IMR-90 (cell line): Measurements from ENCODE around the gene ASB11. TPM values are rescaled to one million over a fixed set of nuclear protein-coding genes. Genes with fewer than 3 reads are reported as not detected.

Experiments used
- ATAC-seq: fragments of 200-7000 bp; cut with Tn5 transposase; 2 replicates; pipeline ENCODE4 v1.9.1; 2020; ENCODE audit warnings: low read depth, mild to moderate bottlenecking, moderate library complexity
- BruUV-seq: library from RNA; stranded (reverse); fragments of 400-500 nt; replicated peaks from 2 replicates; lab custom pipeline; 2021; lab: Mats Ljungman, UMichigan
- CTCF ChIA-PET: fragments of 300-600 bp; formaldehyde crosslinking; extraction: SDS; loops from one replicate; lab custom pipeline; 2021; ENCODE audit warnings: antibody characterized with exemption; lab: Yijun Ruan, JAX
- POLR2A ChIA-PET: fragments of 300-600 bp; sonication (Branson Sonifier 250); formaldehyde crosslinking; loops from one replicate; lab custom pipeline; 2022; ENCODE audit warnings: antibody characterized with exemption; ENCODE audit not compliant: unreplicated experiment; lab: Charles Lee
- DNase-seq: peaks from one replicate; pipeline ENCODE4 v3.0.0; 2013
- H2AFZ ChIP-seq: replicated peaks from 2 replicates; pipeline ENCODE3; 2013; ENCODE audit warnings: low read length, mild to moderate bottlenecking; ENCODE audit not compliant: poor library complexity
- H2AK5ac ChIP-seq: 2 replicates; pipeline ENCODE4 v1.6.1; 2013; ENCODE audit warnings: low read depth, low read length, inconsistent platforms
- H2AK9ac ChIP-seq: replicated peaks from 2 replicates; pipeline ENCODE3; 2013; ENCODE audit warnings: mild to moderate bottlenecking, low read depth, low read length, moderate library complexity; ENCODE audit not compliant: poor library complexity
- H2BK120ac ChIP-seq: 2 replicates; pipeline ENCODE4 v1.6.1; 2013; ENCODE audit warnings: low read depth, low read length, inconsistent platforms
- H2BK15ac ChIP-seq: 3 replicates; pipeline ENCODE4 v1.6.1; 2013; ENCODE audit warnings: low read depth, low read length, inconsistent platforms
- H2BK20ac ChIP-seq: 2 replicates; pipeline ENCODE4 v1.6.1; 2013; ENCODE audit warnings: low read depth, mild to moderate bottlenecking, inconsistent platforms, low read length, moderate library complexity
- H2BK5ac ChIP-seq: 2 replicates; pipeline ENCODE4 v1.6.1; 2013; ENCODE audit warnings: mild to moderate bottlenecking, low read depth, low read length, inconsistent platforms; ENCODE audit not compliant: poor library complexity, severe bottlenecking
- H3K14ac ChIP-seq: replicated peaks from 2 replicates; pipeline ENCODE4 v1.6.1; 2013; ENCODE audit warnings: low read depth, low read length, inconsistent platforms
- H3K18ac ChIP-seq: 2 replicates; pipeline ENCODE4 v1.6.1; 2013; ENCODE audit warnings: low read depth, low read length, control low read depth
- H3K23ac ChIP-seq: 2 replicates; pipeline ENCODE4 v1.6.1; 2013; ENCODE audit warnings: low read depth, low read length, inconsistent platforms
- H3K27ac ChIP-seq: 2 replicates; pipeline ENCODE4 v1.5.1; 2013; ENCODE audit warnings: mild to moderate bottlenecking, control low read depth, low read length; ENCODE audit not compliant: insufficient read depth
- H3K27me3 ChIP-seq: 2 replicates; pipeline ENCODE4 v1.6.1; 2013; ENCODE audit warnings: low read length; ENCODE audit not compliant: control insufficient read depth, insufficient read depth
- H3K36me3 ChIP-seq: 2 replicates; pipeline ENCODE4 v1.6.1; 2013; ENCODE audit warnings: low read length, mixed read lengths; ENCODE audit not compliant: control insufficient read depth, insufficient read depth
- H3K4ac ChIP-seq: 2 replicates; pipeline ENCODE4 v1.6.1; 2013; ENCODE audit warnings: low read depth, low read length, inconsistent platforms
- H3K4me1 ChIP-seq: 2 replicates; pipeline ENCODE4 v1.6.1; 2013; ENCODE audit warnings: low read length, mixed read lengths; ENCODE audit not compliant: control insufficient read depth, insufficient read depth
- H3K4me2 ChIP-seq: 2 replicates; pipeline ENCODE4 v1.6.1; 2013; ENCODE audit warnings: low read depth, mild to moderate bottlenecking, control low read depth, low read length, moderate library complexity
- H3K4me3 ChIP-seq: 2 replicates; pipeline ENCODE4 v1.5.1; 2013; ENCODE audit warnings: low read depth, mild to moderate bottlenecking, control low read depth, low read length, moderate library complexity; ENCODE audit not compliant: insufficient read depth
- H3K56ac ChIP-seq: 2 replicates; pipeline ENCODE4 v1.6.1; 2013; ENCODE audit warnings: low read length, inconsistent platforms; ENCODE audit not compliant: insufficient read depth; ENCODE audit errors: extremely low read depth
- H3K79me1 ChIP-seq, 2 experiments: 2 replicates each; pipeline ENCODE4 v1.6.1; 2013; ENCODE audit warnings: low read length in 2 of 2, inconsistent platforms in 1 of 2, low read depth in 1 of 2
- H3K9ac ChIP-seq: 2 replicates; pipeline ENCODE4 v1.6.1; 2013; ENCODE audit warnings: low read depth, low read length, control low read depth
- H3K9me1 ChIP-seq: 2 replicates; pipeline ENCODE4 v1.6.1; 2013; ENCODE audit warnings: low read length, inconsistent platforms; ENCODE audit not compliant: insufficient read depth
- H3K9me3 ChIP-seq: 2 replicates; pipeline ENCODE4 v1.6.1; 2013; ENCODE audit warnings: low read length; ENCODE audit not compliant: control insufficient read depth, insufficient read depth
- H4K20me1 ChIP-seq: 2 replicates; pipeline ENCODE4 v1.6.1; 2013; ENCODE audit warnings: low read length, inconsistent platforms; ENCODE audit not compliant: insufficient read depth
- H4K5ac ChIP-seq: 2 replicates; pipeline ENCODE4 v1.6.1; 2013; ENCODE audit warnings: mild to moderate bottlenecking, low read depth, low read length, control low read depth
- H4K8ac ChIP-seq, 2 experiments: 2 replicates each; pipeline ENCODE4 v1.6.1; 2013; ENCODE audit warnings: low read depth in 2 of 2, low read length in 2 of 2, control low read depth in 1 of 2, inconsistent platforms in 1 of 2
- H4K91ac ChIP-seq: 2 replicates; pipeline ENCODE4 v1.6.1; 2013; ENCODE audit warnings: low read depth, low read length, inconsistent platforms; ENCODE audit not compliant: insufficient read depth
- FOS ChIP-seq: fragments of 150-350 bp; IDR thresholded peaks from 2 replicates; pipeline ENCODE4 v1.6.1; 2016; ENCODE audit warnings: low read depth, low read length
- NFE2L2 ChIP-seq: fragments of 150-350 bp; IDR thresholded peaks from 2 replicates; pipeline ENCODE4 v1.6.1; 2016; ENCODE audit warnings: low read depth, mild to moderate bottlenecking, low read length
- SMC3 ChIP-seq: fragments of 150-350 bp; IDR thresholded peaks from 2 replicates; pipeline ENCODE4 v1.6.1; 2016; ENCODE audit warnings: low read depth, mild to moderate bottlenecking, antibody characterized with exemption, low read length, moderate library complexity
- WGBS, 2 experiments: methylation state at CpG; one replicate each; pipeline versions ENCODE4 v1.1.5 to v1.1.7; 2013; ENCODE audit warnings: missing lambda C conversion rate in 2 of 2; ENCODE audit not compliant: insufficient read length in 1 of 2; ENCODE audit errors: extremely low coverage in 2 of 2; 5-methylcytosine and 5-hydroxymethylcytosine counted together
- dilution Hi-C: fragments of 300-500 bp; cut with HindIII; formaldehyde crosslinking; loops from one replicate; pipeline ENCODE4 v1.14.3; 2018; ENCODE audit warnings: low sequenced_read_pairs; ENCODE audit not compliant: unreplicated experiment
- in situ Hi-C: fragments of 300-500 bp; cut with MboI; formaldehyde crosslinking; loops from 3 replicates; pipeline ENCODE4 v1.14.3; 2019; ENCODE audit warnings: low sequenced_read_pairs, inconsistent platforms, mixed read lengths
- intact Hi-C: fragments of 100-400 bp; cut with micrococcal nuclease; formaldehyde crosslinking; loops from 2 replicates; pipeline ENCODE4 v1.10.0; 2022
- polyA plus RNA-seq, 3 experiments: library from polyadenylated mRNA; depleted of rRNA; stranded (reverse); fragments of >200 nt; gene quantifications; 2 replicates each; pipeline ENCODE4 v1.2.3, GENCODE V29; 2012; ENCODE audit warnings: low replicate concordance in 1 of 3
- total RNA-seq: library from RNA; depleted of rRNA; stranded (reverse); fragments of >200 nt; gene quantifications from 2 replicates; pipeline ENCODE4 v1.2.3, GENCODE V29; 2012
- TF ChIP-seq, protein P1 (sequence below): fragments of 150-350 bp; IDR thresholded peaks from 2 replicates; pipeline ENCODE4 v1.6.1; 2016; ENCODE audit warnings: low read depth, mild to moderate bottlenecking, low read length, moderate library complexity, borderline replicate concordance

ASB11 gene
- total and polyA plus RNA-seq, 2 of the 4 experiments (the other 2 are of a cell fraction) = not detected

DNA sequence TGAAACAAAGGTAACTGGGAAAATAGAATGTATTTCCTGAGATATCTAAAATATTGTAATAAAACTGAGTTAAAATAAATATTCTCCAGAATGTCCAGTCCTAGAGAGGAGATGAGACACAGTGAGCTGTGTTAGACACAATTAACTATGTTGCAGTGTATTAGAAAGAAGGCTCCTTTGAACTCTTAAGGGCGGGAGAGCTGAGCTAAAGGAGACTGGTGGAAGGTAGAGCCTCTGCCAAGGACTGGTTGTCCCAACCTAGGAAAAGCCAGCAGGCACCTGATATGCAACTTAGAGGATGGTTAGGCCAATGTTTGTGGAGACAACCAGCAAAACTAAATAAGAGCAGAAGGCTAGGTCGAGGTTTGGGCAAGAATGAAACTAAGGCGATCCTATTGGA, 4.3 kb downstream of the ASB11 start:
- TF ChIP-seq NFE2L2 (no peak), SMC3 (no peak), FOS (no peak)
- TF ChIP-seq, protein P1, sequence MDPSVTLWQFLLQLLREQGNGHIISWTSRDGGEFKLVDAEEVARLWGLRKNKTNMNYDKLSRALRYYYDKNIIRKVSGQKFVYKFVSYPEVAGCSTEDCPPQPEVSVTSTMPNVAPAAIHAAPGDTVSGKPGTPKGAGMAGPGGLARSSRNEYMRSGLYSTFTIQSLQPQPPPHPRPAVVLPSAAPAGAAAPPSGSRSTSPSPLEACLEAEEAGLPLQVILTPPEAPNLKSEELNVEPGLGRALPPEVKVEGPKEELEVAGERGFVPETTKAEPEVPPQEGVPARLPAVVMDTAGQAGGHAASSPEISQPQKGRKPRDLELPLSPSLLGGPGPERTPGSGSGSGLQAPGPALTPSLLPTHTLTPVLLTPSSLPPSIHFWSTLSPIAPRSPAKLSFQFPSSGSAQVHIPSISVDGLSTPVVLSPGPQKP = no peak
- no TSS peak for BruUV-seq
- no peak overlapping the region for H3K9ac ChIP-seq
- peaks cover 1% of the 10 kb centered on the region; the same call in 1 of the 2 replicates for H3K27me3 ChIP-seq
- no peak overlapping the region for H3K23ac ChIP-seq
- H2BK5ac ChIP-seq = no peak overlapping the region
- no peak overlapping the region for H4K5ac ChIP-seq
- H4K91ac ChIP-seq = no peak overlapping the region
- no peak overlapping the region for H2BK15ac ChIP-seq
- 20% methylated on average over 1 of the region's 3 CpGs; no CpG with 5 or more reads in 1 of the 2 experiments for WGBS, 2 experiments
- H3K9me1 ChIP-seq = no peaks in the 10 kb centered on the region
- no peak overlapping the region for H3K14ac ChIP-seq
- dilution Hi-C loops (no loop called here), in situ Hi-C loops (no loop called here), intact Hi-C loops (no loop called here)
- H3K18ac ChIP-seq = no peak overlapping the region
- no peak overlapping the region for H3K4ac ChIP-seq
- H2AFZ ChIP-seq = no peak overlapping the region
- H3K36me3 ChIP-seq = no peaks in the 10 kb centered on the region
- ChIA-PET CTCF (no interaction called here), POLR2A (no interaction called here)
- H3K4me1 ChIP-seq = no peaks in the 10 kb centered on the region
- no peak overlapping the region for H3K56ac ChIP-seq
- no peak overlapping the region for H2BK120ac ChIP-seq
- no peak overlapping the region for H4K8ac ChIP-seq
- H3K4me2 ChIP-seq = no peak overlapping the region
- no peak overlapping the region for H3K4me3 ChIP-seq
- DNase-seq = no peak
- H2AK9ac ChIP-seq = no peak overlapping the region
- no peaks in the 10 kb centered on the region for H3K79me1 ChIP-seq
- no peak overlapping the region for H3K27ac ChIP-seq
- no peaks in the 10 kb centered on the region for H3K9me3 ChIP-seq
- no peak overlapping the region for H2AK5ac ChIP-seq
- H4K20me1 ChIP-seq = no peaks in the 10 kb centered on the region
- no peak for ATAC-seq
- no peak overlapping the region for H2BK20ac ChIP-seq
